Activated CD8-positive, alpha-beta memory T cell treated with anti-CD3 and anti-CD28 coated beads for 4 hours (primary cell): ENCODE results near the gene DGKI.
"Not testable (repeated sequence)": the region's sequence is repeated elsewhere in the genome, so short reads cannot be mapped to it uniquely, and the experiment has no call there.

Experiments
- DNase-seq, 2 donors: peaks; one replicate each; pipeline ENCODE4 v3.0.0-alpha.2; 2020; ENCODE audit warnings: low read depth in 2 of 2

The DGKI gene

DNA sequence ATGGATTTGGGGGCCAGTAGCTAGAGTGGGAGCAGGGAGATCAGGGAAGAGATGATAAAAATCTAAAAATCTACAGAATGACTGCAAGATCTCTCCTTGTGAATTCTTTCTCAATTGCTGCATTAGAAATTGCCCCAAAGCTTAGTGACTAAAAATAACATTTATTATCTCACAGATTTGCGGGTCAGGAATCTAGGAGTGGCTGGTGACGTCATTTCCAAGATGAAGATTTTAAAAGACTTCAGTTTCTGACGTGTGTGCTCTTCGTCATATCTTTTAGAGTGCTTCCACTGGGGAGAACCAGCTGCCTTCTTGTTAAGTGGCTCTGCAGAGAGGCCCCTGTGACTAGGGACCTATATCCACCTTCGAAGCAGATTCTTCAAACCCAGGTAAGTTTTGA lies 112.6 kb downstream of the DGKI start:
- no peak for DNase-seq

DNA sequence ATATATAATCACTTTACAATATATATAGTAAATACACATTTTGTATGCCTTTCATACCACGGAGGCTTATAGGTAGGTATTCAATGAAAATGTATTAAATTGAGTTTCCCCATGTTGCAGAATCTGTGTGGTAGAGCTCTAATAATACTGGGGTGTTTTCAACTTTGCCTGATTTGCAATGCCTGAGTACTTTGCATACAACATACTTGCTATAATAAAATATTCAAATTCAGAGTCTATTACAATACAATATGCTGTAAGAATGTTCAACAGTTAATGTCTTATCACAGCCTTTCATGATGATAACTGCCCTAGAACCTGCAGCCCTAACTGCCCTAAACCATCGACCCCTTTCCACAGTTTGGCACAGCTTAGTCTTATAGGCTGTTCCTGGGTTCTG lies 114.6 kb downstream of the DGKI start:
- no peak for DNase-seq

DNA sequence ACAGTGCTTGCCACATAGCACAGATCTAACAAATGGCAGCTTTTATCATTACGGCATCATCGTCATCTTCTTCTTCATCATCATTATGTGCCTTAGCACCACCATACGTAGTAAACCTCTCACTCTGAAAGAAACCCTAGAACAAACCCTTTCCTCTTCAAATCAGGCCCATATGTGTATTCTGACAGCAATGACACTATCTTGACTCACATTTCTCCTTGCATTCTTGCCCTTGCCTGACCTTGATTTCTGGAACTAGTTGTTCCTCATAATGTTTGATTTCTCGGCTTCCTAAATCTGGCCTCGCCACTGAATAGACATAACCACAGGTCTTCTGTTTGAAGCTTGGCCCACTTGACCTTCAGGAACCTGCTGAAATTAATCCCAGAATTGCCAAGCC lies 115.3 kb downstream of the DGKI start:
- DNase-seq = no peak

DNA sequence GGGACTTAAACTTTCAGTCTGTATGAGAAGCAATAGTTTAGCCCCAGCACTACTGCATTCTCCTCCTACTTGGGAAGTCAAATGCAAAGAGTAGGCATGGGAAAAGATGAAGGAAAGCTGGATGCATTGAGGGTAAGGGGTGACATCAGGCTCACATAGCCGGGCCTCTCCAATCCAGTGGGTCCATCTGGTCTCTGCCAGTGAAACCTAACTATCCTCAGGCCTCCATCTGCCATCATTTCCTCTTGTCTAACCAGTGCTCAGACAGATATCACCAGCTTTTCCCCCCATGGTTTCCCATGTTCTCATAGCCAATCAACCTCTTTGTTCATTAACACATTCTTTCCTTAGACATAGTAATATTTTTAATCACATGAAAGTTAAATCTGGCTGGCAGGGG lies 118.3 kb downstream of the DGKI start:
- no peak for DNase-seq

DNA sequence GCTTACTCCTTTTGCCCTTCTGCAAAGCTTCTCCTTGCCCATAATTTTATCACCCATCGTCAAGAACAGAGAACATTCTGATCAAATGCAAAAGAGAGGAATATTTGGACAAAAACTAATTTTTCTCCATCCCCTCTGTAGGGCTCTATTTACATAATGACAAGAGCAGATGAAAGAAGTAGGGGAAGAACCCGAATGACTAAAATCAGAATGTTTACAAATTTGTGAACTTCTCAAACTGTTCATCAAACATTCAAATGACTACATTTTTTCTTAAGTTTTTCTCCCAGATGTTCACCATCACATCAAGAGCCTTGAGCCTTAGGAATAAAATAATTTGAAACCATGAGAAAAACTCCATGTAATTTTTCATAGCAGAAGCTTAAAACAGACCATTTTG lies 119.4 kb downstream of the DGKI start:
- no peak for DNase-seq

DNA sequence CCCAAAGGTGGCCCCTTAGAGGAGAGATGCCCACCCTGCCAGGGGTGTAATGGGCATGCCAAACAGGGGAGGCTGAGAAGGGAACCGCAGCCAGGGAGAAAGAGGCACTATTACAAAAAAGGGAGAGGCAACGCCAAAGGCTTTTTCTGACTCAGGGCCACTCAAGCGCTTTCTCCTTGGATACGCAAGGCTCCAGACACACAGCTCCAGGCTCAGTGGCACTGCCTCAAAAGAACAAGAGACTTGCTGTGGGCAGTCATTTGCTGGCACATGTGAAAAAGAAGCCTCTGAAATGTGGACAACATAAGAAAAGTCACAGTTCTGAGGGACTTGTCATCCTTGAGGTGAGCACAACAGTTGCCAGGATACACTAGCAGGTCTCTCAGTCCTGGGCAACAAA lies 128.4 kb downstream of the DGKI start:
- no peak for DNase-seq

DNA sequence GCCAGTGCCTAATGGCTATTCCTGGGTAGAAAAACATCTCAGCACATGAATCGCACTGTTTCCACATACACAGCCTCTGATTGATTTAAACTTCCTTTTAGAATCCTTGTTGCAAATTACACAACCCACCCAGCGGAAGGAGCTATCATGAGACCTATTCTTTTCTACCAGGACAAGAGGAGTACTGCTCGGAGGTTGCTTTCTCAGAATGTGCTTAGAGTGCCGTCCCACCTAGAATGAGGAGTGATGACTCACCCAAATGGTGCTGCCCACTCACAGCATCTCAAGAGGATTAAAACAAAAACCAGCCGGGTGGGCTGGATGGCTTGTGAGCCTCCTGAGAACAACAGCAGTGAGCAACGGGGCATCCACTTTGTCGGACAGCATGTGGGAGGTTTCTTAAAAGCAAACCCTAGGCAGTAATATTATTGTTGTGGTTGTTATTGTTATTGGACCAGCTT lies 128.9 kb downstream of the DGKI start:
- DNase-seq = no peak

DNA sequence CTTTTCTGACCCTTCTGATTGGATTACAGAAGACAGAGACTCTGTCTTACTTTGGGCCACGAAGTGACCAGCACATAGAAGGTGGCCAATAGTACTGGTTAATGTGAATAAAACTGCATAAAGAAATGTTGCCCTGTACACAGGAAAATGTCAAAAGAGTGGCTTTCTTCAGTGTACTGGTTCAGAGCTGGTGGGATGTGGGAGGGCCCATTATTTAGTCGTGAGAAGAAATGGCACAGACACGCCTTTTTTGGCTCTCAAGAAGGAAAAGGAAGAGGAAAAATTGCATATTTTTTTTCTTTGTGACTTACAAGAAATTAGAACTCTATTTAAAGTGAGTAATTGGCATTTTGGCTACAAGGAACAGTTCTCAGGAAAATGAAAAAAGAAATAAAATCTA lies 129.7 kb downstream of the DGKI start:
- DNase-seq = no peak

DNA sequence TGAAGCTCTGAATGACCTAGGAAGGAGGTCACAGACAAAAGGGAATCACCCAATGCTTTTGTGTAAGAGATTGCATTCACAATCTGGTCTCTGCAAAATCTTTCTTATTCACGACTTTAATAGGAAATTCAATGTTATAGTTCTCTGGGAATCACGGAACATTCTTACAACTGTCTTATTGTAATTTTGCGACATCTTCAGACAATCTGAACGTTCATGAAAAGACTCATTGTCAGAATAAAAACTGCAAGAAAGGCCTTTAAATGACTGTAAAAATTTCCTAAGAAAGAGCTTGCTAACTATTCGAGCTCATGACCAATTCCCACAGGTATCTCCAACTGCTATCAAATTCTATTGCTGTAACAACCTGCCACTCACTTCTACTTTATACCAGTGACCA lies 130.7 kb downstream of the DGKI start:
- no peak for DNase-seq

DNA sequence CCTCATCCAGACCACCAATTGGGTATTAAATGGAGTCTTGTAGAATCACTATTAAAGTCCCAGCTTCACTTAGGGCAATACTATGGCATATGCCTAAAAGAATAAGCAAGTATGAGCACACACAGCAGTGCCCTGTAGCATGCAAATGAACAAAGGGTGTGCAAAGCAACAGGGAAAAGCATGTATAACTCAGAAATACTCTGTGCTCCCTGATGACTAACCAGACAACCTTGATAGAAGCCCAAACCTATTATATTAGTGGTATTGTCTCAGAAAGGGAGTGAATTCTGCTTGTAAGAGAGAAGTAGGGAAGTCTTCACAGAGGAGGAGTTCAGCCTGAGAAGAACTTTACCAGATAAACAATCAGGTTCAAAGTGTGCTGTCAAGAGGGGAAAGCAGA lies 131.2 kb downstream of the DGKI start:
- no peak for DNase-seq

DNA sequence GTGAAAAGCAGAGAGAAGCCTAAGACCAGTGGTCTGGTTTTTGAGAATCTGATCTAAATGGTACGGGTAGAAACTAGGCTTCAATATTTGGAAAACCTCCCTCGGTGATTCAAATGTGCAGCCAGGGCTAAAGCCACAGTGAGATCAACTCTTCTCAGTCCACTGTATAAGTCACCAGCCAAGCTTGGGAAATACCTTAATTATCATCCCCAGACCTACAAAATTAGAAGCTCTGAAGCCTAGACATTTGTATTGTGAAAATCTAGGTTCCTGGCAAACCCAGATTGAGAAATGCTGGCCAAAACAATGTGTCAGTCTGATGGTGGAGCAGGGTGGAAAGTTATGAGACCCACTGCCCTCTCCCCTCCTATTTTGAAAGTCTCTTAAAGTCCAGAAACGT lies 131.7 kb downstream of the DGKI start:
- DNase-seq = no peak

DNA sequence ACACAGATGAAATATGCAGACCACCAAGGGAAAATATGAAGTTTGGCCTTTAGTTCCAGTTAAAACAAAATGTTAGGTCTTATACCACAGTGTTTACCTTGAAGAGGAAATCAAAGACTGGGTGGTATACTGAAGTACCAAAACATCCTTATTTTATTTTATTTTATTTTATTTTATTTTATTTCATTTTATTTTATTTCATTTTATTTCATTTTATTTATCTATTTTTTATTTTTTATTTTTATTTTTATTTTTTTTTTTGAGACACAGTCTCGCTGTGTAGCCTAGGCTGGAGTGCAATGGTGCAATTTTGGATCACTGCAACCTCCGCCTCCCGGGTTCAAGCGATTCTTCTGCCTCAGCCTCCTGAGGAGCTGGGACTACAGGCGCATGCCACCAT lies 140.4 kb downstream of the DGKI start:
- DNase-seq = not testable (repeated sequence)

DNA sequence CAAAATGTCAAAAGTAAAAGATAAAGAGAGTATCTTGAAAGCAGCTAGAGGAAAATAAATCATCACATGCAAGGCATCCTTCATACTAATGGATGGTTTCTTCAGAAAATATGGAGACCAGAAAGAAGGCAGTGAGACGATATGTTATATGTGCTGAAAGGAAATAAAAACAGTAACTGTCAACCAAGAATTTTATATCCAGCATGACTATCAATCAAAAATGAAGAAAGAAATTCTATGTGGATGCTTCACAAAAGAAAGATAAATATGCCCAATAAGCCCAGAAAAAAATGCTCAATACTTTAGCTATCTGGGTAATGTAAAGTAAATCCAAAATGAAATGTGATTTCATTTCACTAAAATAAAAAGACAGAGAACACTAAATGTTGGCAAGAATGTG lies 142.1 kb downstream of the DGKI start:
- DNase-seq = no peak

DNA sequence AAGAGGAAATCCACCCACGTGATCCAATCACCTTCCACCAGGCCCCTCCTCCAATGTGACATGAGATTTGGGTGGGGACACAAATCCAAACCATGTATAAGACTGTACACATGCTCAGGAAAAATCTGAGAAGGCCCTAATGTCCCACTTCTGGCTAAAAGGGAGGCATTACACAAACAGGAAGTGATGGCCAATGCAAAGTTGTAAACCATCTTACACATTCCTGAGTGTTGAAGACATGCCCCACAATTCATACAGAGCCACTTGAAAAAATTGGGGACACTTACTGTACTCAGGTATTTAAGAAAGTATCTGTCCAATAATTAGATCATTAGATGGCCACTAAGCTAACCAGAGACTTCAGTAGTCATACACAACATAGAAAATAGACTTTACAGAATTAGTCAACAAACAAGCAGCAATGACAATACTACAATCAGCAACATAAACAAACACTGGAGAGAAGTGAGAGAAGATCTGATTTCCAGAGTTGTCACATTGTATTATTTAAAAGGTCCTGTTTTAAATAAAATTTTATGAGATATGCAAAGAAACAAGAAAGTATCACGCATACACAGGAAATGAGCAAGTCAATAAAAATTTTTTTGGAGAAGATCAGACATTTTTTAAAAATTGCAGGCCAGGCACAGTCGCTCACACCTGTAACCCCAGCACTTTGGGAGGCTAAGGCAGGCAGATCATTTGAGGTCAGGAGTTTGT lies 143.3 kb downstream of the DGKI start:
- DNase-seq = no peak

DNA sequence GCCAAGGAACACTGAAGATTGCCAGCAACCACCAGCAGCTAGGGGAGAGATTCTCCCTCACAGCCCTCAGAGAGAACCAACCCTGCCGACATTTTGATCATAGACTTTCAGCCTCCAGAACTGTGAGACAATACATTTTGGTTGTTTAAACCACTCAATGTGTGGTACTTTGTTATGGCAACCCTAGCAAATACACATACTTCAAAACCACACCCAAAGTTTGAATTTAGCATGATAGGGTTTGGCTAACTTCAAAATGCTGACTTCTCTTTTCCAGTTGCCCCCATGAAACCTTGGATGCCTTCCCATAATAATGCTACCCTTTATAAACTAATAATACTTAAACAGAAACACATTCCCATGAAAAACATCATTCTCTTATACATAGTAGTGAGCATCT lies 149.8 kb downstream of the DGKI start:
- DNase-seq = no peak

DNA sequence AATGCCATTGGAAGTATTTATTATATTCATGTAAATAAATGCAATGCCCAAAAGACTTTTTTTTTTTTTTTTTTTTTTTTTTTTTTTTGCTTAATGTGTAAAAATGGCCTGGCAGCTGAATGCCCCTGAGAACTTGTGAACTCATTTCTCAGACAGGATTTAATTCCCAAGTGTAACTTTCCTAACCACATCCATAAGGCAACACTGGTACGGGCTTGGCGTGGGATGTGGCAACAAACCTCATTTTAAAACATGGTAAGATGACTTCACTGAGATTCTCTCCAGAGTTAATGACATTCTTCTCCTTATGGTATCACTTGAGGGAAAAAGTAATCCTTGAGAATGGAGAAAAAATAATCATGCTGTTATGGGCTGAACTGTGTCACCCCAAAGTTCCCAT lies 150.4 kb downstream of the DGKI start:
- DNase-seq = no peak

DNA sequence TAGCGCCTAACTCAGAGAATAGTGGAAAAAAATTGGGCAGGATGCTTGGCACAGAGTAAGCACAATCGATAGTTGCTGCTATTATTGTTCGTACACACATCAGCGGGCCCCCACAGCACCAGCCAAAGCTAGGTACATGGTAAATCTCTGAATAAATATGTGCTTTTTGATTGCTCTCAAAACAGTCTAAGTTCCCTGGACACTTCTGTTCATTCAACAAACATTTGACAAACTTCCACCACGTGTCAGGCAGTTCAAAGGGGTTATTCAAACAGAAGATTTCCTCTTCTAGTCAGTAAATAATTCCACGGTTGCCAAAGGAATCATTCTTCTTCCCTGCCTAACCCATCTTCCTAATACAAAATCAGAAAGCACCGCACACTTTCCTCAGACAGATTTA lies 150.8 kb downstream of the DGKI start:
- no peak for DNase-seq

DNA sequence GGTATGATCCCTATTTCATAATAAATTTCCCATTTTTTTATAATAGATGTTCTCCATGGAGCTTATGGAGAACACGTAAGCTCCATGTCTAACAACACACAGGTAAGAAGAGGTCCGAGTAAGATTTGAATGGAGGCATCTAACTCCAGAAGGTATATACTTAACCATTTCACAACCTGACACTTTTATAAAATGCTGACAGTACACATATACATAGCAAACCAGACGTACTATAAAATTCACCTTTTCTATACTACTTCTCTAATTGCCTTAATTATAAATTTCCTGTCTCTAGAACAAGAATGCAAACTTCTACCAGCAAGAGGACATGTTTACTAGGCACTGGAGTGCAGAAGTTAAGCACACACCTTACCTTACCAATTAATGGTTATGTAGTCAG lies 151.3 kb downstream of the DGKI start:
- DNase-seq = no peak

DNA sequence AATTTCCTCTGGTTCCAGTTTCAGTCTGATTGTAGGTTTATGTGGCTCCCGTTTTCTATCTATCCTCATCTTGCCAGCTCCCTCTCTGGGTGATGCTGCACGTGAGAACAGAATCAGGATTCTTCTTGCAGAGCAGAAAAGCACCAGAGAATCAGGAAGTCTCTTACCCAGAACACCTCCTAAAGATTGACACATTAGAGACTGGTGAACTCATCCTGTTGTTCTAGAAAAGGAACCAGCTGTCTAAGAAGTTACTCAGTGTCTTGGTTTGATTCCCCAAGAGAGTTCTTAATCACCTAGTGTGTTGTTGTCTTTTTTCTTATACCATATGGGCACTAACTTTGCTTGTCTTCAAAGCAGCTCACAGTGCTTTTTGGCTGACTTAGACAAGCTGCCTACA lies 152.4 kb downstream of the DGKI start:
- no peak for DNase-seq

DNA sequence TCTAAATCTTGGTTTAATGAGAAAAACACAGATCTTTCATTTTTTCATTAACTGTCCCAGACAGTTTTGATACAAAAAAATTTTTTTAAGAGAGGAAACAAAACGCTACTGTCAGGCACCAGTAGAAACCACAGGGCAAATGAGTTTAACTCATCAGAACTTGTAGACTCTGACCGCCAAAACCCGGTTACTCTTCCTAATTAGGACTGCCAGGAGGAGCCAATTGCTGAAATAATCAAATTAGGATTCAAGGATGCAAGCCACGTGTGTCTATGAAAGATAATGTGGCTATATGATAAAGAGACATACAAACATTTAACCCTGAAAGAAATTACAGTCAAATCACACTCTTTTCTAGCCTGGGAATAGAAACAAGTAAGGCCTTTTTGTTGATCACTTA lies 154.4 kb downstream of the DGKI start:
- DNase-seq = no peak

DNA sequence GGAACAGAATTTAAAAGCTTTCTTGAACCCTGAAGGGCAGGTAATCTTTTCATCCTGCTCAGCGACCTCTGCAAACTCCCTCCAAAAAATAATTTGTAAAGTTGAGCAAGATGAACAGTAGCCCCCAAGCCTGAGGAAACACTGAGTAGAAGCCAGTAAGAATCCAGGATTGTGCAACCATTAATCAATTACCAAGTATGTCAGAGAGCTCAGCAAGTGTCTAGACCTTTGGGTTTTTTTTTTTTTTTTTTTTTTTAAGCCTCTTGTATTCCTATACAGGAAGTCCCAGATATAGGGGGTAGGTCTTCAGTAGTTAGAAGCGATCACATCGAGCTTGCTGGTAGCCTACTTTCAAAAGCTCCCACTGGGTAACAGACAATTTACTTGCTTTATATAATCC lies 155.2 kb downstream of the DGKI start:
- no peak for DNase-seq

DNA sequence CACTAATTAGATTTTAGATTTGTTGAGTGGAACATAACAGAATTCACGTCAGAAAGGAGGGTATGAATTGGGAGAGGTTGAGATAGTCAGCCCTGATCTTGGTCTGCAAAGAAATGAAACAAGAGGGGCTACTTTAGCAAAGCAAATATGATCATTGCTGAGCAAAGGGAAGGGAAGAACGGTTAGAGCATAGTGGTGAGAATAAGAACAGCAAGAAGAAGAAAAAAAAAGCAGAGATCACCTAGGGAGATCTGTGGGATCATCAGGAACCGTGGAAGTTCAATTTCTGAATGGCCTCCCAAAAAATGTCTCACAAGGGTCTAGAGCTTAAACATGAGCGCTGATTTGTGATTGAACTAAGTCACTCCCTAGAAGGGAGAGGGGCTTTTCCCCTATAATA lies 156.1 kb downstream of the DGKI start:
- DNase-seq = no peak

DNA sequence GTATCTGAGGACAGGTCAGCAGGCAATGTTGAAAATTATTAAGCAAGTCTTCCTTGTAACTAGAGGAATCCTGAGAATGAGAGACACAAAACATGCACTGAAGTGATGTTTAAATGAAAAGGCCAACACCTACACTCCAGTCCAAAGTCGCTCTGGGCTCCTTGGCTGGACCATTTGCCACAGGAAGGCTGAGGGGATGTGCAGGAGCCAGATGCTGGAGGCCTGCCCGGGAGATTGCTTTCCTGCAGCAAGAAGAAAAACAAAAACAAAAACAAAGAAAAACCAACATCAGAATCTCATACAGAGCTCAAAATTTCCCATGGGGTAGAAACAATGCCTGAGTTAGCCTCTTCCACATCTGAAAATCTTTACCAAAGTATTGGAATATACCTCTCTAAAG lies 157.0 kb downstream of the DGKI start:
- no peak for DNase-seq

DNA sequence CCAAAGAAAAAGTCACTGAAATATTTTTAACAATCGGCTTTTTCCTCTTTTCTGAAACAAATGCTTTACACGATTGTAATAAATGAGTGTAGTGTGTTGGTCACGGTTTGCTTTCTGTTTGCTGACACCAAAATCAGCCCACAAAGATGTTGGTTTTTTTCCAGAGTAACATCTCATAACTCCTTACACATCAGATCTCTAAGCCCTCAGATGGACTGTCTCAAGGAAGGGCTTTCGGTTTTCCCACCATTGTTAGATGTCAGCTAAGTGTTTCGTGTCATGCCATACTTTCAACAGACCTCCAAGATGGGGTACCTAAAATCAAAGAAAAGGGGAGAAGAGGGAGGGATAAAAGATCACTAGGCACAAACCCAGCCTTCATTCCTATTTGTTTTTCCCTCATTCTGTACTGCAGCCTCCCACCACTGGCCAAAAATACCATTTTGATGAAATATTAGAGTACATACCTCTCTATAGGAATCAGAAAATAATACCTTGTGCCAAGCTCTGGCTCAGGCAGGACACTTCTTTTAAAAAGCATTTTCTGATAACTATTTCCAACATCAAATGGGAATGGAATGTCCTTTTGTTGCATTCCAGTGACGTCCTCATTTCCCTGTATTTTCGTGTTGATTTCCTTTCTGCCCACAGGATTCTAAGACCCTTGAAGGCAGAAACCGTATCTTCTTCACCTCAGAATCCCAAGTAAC lies 159.1 kb downstream of the DGKI start:
- DNase-seq = no peak
